Neural cell (in vitro differentiated cells): ENCODE data around the gene OPN4. TPM values are rescaled to one million over a fixed set of nuclear protein-coding genes. Genes with fewer than 3 reads are reported as not detected.

Experiments used
- H2AFZ ChIP-seq: fragments of 200-600, 300-800 bp; sonication (generic), shearing (Covaris generic); 2 replicates; pipeline ENCODE4 v1.6.0; 2014; ENCODE audit warnings: low read depth, mild to moderate bottlenecking, antibody characterized with exemption, low read length, moderate library complexity
- H3F3A ChIP-seq: fragments of 200-600 bp; shearing (Covaris generic); 2 replicates; pipeline ENCODE4 v1.6.1; 2016; ENCODE audit warnings: mild to moderate bottlenecking, moderate library complexity, mixed read lengths, antibody characterized with exemption, low read length; ENCODE audit not compliant: insufficient read depth, poor library complexity, severe bottlenecking
- H3K27ac ChIP-seq: fragments of 200-600, 300-800 bp; sonication (generic), shearing (Covaris generic); 2 replicates; pipeline ENCODE4 v1.5.1; 2014; ENCODE audit warnings: mild to moderate bottlenecking, low read length, moderate library complexity
- H3K27me3 ChIP-seq: fragments of 300-800, 200-600 bp; sonication (generic), shearing (Covaris generic); 2 replicates; pipeline ENCODE4 v1.6.0; 2014; ENCODE audit warnings: mild to moderate bottlenecking, low read depth, low read length, moderate library complexity; ENCODE audit not compliant: insufficient read depth
- H3K36me3 ChIP-seq: fragments of 300-800, 200-600 bp; sonication (generic), shearing (Covaris generic); 2 replicates; pipeline ENCODE4 v1.5.1; 2014; ENCODE audit warnings: mild to moderate bottlenecking, antibody characterized with exemption, low read length, moderate library complexity; ENCODE audit not compliant: insufficient read depth
- H3K4me2 ChIP-seq: fragments of 300-800, 200-600 bp; sonication (generic), shearing (Covaris generic); 2 replicates; pipeline ENCODE4 v1.6.0; 2014; ENCODE audit warnings: mild to moderate bottlenecking, low read length
- H3K4me3 ChIP-seq: fragments of 300-800, 200-600 bp; sonication (generic), shearing (Covaris generic); 2 replicates; pipeline ENCODE4 v1.5.1; 2014; ENCODE audit warnings: mild to moderate bottlenecking, low read length, moderate library complexity
- H3K79me2 ChIP-seq: fragments of 200-600 bp; shearing (Covaris generic); replicated peaks from 2 replicates; pipeline ENCODE4 v1.6.0; 2014; ENCODE audit warnings: mild to moderate bottlenecking, low read length, moderate library complexity; ENCODE audit not compliant: insufficient read depth
- H3K9ac ChIP-seq: fragments of 300-800, 200-600 bp; sonication (generic), shearing (Covaris generic); 2 replicates; pipeline ENCODE4 v1.6.1; 2016; ENCODE audit warnings: mild to moderate bottlenecking, low read length, mixed read lengths
- H3K9me2 ChIP-seq: fragments of 200-600 bp; shearing (Covaris generic); 2 replicates; pipeline ENCODE4 v1.6.1; 2016; ENCODE audit warnings: mild to moderate bottlenecking, low read length, mixed read lengths; ENCODE audit not compliant: insufficient read depth
- H3K9me3 ChIP-seq: fragments of 200-600, 300-800 bp; sonication (generic), shearing (Covaris generic); 2 replicates; pipeline ENCODE4 v1.6.1; 2016; ENCODE audit warnings: mild to moderate bottlenecking, mixed run types, low read length, moderate library complexity, mixed read lengths
- H4K20me1 ChIP-seq: fragments of 200-600 bp; shearing (Covaris generic); 2 replicates; pipeline ENCODE4 v1.6.1; 2016; ENCODE audit warnings: mild to moderate bottlenecking, mixed run types; ENCODE audit not compliant: insufficient read depth
- EP300 ChIP-seq: fragments of 450-650 bp; conservative IDR thresholded peaks from 2 replicates; pipeline ENCODE4 v1.6.1; 2014; ENCODE audit warnings: antibody characterized with exemption, mild to moderate bottlenecking, moderate library complexity; ENCODE audit not compliant: poor library complexity, severe bottlenecking
- EZH2 ChIP-seq: fragments of 200-600, 300-800 bp; shearing (Covaris generic), sonication (generic); IDR thresholded peaks from 2 replicates; pipeline ENCODE4 v1.6.1; 2014; ENCODE audit warnings: antibody characterized with exemption, low read length, borderline replicate concordance, mild to moderate bottlenecking; ENCODE audit not compliant: insufficient read depth, poor library complexity, severe bottlenecking
- MXI1 ChIP-seq: fragments of 450-650 bp; conservative IDR thresholded peaks from 2 replicates; pipeline ENCODE4 v1.6.1; 2014; ENCODE audit warnings: antibody characterized with exemption, mild to moderate bottlenecking; ENCODE audit not compliant: poor library complexity, severe bottlenecking
- POLR2AphosphoS5 ChIP-seq: IDR thresholded peaks from 2 replicates; pipeline ENCODE4 v1.6.1; 2012
- RAD21 ChIP-seq: fragments of 450-650 bp; conservative IDR thresholded peaks from 2 replicates; pipeline ENCODE4 v1.6.1; 2014; ENCODE audit warnings: antibody characterized with exemption, mild to moderate bottlenecking, moderate library complexity
- SMC3 ChIP-seq: fragments of 450-650 bp; conservative IDR thresholded peaks from 2 replicates; pipeline ENCODE4 v1.6.1; 2014; ENCODE audit warnings: antibody characterized with exemption, mild to moderate bottlenecking, moderate library complexity; ENCODE audit not compliant: poor library complexity
- TAF1 ChIP-seq: IDR thresholded peaks from 2 replicates; pipeline ENCODE4 v1.6.1; 2012; ENCODE audit warnings: low read depth
- polyA plus RNA-seq: library from polyadenylated mRNA; depleted of rRNA; stranded (reverse); fragments of >200 nt; gene quantifications from 2 replicates; pipeline ENCODE4 v1.2.3, GENCODE V29; 2014
- TF ChIP-seq, protein P1 (sequence below): IDR thresholded peaks from 2 replicates; pipeline ENCODE4 v1.6.1; 2012; ENCODE audit warnings: borderline replicate concordance
- TF ChIP-seq, protein P2 (sequence below): fragments of 450-650 bp; IDR thresholded peaks from 2 replicates; pipeline ENCODE4 v1.5.1; 2014; ENCODE audit warnings: antibody characterized with exemption, mild to moderate bottlenecking, moderate library complexity; ENCODE audit not compliant: poor library complexity, severe bottlenecking

Gene OPN4
- polyA plus RNA-seq, 1 donor from 2014 or later: not detected

DNA sequence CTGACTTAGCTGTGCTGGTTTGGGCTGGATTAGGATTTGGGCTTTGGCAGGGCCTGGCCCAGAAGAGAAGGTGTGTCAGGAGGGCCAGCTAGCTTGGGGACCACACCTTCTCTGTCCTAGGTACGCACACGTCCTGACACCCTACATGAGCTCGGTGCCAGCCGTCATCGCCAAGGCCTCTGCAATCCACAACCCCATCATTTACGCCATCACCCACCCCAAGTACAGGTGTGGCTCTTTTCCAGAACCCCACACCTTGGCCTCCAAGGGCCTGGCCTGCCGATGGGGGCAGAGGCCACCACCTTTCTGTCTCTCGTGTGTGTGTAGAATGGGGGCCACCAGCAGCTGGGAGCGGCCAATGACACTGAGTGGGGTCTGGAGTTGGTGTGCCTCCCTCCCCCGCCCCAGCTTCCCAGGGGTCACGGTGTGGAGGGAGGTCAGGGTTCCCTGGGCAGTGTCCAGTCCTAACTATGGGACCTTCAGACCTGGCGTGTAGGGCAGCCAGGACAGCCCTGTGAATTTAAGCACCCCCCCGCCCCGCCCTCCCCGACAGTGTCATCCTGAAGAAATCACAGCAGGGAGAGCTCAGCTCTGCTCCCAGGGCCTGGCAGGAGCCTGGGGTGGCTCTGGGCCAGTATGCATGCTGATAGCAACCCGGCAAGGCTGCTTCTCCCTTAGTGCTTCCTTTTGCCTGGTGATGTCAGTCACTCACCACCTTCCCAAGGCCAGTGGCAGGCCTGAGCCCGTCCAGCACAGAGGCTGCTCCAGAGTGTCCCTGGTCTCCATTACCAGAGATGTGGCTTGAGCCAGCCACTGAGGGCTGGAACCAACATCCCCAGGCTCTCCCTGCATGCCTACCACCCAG, 7.0 kb downstream of the OPN4 start:
- Histone ChIP-seq H3K9ac (no peak overlapping the region), H3K4me3 (no peak overlapping the region), H4K20me1 (no peaks in the 10 kb centered on the region), H3K36me3 (no peaks in the 10 kb centered on the region), H3K79me2 (no peaks in the 10 kb centered on the region), H3K4me2 (no peak overlapping the region), H3K9me2 (no peaks in the 10 kb centered on the region), H3F3A (no peaks in the 10 kb centered on the region), H2AFZ (no peak overlapping the region), H3K27ac (no peak overlapping the region), H3K9me3 (no peaks in the 10 kb centered on the region), H3K27me3 (no peaks in the 10 kb centered on the region)
- TF ChIP-seq, protein P1, sequence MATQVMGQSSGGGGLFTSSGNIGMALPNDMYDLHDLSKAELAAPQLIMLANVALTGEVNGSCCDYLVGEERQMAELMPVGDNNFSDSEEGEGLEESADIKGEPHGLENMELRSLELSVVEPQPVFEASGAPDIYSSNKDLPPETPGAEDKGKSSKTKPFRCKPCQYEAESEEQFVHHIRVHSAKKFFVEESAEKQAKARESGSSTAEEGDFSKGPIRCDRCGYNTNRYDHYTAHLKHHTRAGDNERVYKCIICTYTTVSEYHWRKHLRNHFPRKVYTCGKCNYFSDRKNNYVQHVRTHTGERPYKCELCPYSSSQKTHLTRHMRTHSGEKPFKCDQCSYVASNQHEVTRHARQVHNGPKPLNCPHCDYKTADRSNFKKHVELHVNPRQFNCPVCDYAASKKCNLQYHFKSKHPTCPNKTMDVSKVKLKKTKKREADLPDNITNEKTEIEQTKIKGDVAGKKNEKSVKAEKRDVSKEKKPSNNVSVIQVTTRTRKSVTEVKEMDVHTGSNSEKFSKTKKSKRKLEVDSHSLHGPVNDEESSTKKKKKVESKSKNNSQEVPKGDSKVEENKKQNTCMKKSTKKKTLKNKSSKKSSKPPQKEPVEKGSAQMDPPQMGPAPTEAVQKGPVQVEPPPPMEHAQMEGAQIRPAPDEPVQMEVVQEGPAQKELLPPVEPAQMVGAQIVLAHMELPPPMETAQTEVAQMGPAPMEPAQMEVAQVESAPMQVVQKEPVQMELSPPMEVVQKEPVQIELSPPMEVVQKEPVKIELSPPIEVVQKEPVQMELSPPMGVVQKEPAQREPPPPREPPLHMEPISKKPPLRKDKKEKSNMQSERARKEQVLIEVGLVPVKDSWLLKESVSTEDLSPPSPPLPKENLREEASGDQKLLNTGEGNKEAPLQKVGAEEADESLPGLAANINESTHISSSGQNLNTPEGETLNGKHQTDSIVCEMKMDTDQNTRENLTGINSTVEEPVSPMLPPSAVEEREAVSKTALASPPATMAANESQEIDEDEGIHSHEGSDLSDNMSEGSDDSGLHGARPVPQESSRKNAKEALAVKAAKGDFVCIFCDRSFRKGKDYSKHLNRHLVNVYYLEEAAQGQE: no peak
- TF ChIP-seq RAD21 (no peak), POLR2AphosphoS5 (no peak), MXI1 (no peak), EP300 (no peak), TAF1 (no peak), SMC3 (no peak), EZH2 (no peak)
- TF ChIP-seq, protein P2, sequence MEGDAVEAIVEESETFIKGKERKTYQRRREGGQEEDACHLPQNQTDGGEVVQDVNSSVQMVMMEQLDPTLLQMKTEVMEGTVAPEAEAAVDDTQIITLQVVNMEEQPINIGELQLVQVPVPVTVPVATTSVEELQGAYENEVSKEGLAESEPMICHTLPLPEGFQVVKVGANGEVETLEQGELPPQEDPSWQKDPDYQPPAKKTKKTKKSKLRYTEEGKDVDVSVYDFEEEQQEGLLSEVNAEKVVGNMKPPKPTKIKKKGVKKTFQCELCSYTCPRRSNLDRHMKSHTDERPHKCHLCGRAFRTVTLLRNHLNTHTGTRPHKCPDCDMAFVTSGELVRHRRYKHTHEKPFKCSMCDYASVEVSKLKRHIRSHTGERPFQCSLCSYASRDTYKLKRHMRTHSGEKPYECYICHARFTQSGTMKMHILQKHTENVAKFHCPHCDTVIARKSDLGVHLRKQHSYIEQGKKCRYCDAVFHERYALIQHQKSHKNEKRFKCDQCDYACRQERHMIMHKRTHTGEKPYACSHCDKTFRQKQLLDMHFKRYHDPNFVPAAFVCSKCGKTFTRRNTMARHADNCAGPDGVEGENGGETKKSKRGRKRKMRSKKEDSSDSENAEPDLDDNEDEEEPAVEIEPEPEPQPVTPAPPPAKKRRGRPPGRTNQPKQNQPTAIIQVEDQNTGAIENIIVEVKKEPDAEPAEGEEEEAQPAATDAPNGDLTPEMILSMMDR: no peak

DNA sequence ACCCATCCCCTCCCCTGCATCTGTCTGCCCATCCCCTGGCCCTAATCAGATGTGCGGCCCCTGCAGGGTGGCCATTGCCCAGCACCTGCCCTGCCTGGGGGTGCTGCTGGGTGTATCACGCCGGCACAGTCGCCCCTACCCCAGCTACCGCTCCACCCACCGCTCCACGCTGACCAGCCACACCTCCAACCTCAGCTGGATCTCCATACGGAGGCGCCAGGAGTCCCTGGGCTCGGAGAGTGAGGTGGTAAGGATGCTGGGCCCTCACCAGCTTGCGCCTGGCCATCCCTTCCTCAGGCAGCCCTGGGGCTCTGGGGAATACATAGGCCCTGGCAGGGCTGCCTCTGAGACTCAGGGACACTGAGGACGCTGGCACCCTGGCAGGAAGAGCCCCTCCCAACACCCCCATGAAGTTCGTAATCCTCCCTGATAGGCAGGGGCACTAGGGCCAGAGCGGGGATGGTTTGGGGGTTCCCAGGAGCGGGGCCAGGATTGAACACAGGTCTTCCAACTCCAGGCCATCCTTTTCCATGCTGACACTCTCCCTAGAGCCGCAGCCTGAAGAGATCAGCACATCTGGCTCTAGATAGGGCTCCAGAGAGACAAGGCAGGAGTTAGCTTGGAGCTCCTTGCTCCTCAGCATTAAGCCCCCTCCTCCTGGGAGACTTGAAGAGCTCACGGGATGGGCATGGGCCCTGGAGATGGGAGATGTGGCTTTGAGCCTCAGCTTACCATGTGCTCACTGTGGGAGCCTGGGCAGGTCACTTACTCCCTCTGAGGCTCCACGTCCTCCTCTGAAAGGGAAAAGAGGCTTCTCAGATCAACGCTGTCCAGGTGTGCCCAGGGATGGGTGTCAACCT, 8.1 kb downstream of the OPN4 start:
- no peaks in the 10 kb centered on the region for H3K27me3 ChIP-seq
- H3K9me3 ChIP-seq: no peaks in the 10 kb centered on the region
- no peak overlapping the region for H3K4me2 ChIP-seq
- no peak overlapping the region for H3K9ac ChIP-seq
- no peaks in the 10 kb centered on the region for H3F3A ChIP-seq
- TF ChIP-seq SMC3 (no peak), RAD21 (no peak), MXI1 (no peak), TAF1 (no peak), POLR2AphosphoS5 (no peak), EZH2 (no peak), EP300 (no peak)
- TF ChIP-seq, protein P2: no peak
- TF ChIP-seq, protein P1: no peak
- no peaks in the 10 kb centered on the region for H4K20me1 ChIP-seq
- no peak overlapping the region for H2AFZ ChIP-seq
- H3K36me3 ChIP-seq: no peaks in the 10 kb centered on the region
- no peak overlapping the region for H3K27ac ChIP-seq
- no peaks in the 10 kb centered on the region for H3K79me2 ChIP-seq
- H3K4me3 ChIP-seq: no peak overlapping the region
- H3K9me2 ChIP-seq: no peaks in the 10 kb centered on the region
